GM19452 (cell line): ENCODE data around the gene CCL27.
"Not testable (repeated sequence)": the region's sequence is repeated elsewhere in the genome, so short reads cannot be mapped to it uniquely, and the experiment has no call there.

Source experiments
- ATAC-seq: cut with Tn5 transposase; IDR thresholded peaks from one replicate; pipeline ENCODE4 v1.9.1; 2021; ENCODE audit not compliant: unreplicated experiment

Gene CCL27

DNA sequence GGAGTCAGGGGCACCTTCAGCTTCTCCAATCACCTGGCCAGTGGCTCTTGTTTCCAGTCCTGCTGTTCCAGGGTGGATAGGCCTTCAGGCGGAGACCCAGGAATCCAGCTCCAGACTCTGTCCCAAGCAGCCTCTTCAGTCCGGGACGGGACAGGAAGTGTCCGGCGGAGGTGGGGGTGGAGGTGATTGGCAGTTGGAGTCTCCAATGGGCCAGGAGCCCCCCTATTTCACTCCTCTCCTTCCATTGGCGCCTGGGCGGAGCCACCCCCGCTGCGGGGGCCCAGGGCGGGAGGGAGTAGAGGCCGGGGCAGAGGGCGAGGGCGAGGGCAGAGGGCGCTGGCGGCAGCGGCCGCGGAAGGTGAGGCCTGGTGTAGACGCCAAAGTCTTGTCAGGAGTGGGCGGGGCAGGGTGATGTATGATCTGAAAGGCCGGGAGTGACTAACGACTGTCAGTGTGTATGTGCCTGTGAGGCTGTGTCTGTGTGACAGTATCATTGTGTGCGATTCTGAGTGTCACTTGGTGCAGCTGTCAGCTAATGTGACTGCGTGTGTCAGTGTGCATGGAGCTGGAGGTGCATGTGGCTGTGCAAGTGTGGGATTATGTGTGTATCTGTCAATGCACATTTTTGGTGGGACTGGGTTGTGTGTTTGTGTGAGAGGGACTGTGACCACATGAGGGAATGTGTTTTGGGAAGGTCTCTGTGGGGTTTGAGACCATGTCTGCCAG is 10.4 kb downstream of the CCL27 start, which contains the start of gene IL11RA:
Gene IL11RA (plus strand): TSS at position 310 of the 726 bp plus-strand sequence. CDS start 3,033 bp downstream, outside the sequence.
- no peak for ATAC-seq

GRCh38 chr9:34651321-34651720 is 11.1 kb downstream of the CCL27 start:
- no peak for ATAC-seq

- ATAC-seq: no peak
Observed at GRCh38 chr9:34650816-34651215, 11.6 kb downstream of the CCL27 start.

DNA sequence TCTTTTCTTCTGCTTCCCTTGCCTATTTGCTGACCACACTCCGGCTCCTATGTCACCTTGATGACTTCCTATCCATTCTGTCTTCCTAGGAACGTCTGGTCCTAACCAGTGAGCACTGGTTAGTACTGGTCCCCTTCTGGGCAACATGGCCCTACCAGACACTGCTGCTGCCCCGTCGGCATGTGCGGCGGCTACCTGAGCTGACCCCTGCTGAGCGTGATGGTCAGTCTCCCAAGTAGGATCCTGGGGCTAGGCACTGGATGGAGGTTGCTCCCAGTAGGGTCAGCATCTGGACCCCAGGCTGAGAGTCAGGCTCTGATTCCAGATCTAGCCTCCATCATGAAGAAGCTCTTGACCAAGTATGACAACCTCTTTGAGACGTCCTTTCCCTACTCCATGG is 13.8 kb downstream of the CCL27 start:
- ATAC-seq: no peak

DNA sequence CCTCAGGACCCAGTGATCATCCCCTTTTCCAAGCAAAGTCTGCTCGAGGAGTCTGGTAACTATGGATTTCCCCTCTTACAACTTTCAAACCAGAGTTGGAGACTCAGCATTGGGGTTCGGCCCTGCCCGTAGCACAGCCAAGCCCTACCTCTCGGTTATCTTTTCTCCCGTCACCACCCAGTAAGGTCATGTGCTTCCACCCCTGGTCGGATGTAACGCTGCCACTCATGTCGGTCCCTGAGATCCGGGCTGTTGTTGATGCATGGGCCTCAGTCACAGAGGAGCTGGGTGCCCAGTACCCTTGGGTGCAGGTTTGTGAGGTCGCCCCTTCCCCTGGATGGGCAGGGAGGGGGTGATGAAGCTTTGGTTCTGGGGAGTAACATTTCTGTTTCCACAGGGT is 14.8 kb downstream of the CCL27 start:
- ATAC-seq: no peak

DNA sequence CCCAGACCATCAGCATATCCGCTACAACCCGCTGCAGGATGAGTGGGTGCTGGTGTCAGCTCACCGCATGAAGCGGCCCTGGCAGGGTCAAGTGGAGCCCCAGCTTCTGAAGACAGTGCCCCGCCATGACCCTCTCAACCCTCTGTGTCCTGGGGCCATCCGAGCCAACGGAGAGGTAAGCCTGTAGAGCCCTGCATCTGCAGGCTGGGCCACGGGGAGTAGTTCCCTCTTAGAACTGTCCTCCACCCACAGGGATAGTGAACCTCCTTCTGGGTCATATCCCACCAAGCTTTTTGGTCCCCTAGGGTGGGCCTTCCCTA is 15.4 kb downstream of the CCL27 start:
- ATAC-seq: no peak

DNA sequence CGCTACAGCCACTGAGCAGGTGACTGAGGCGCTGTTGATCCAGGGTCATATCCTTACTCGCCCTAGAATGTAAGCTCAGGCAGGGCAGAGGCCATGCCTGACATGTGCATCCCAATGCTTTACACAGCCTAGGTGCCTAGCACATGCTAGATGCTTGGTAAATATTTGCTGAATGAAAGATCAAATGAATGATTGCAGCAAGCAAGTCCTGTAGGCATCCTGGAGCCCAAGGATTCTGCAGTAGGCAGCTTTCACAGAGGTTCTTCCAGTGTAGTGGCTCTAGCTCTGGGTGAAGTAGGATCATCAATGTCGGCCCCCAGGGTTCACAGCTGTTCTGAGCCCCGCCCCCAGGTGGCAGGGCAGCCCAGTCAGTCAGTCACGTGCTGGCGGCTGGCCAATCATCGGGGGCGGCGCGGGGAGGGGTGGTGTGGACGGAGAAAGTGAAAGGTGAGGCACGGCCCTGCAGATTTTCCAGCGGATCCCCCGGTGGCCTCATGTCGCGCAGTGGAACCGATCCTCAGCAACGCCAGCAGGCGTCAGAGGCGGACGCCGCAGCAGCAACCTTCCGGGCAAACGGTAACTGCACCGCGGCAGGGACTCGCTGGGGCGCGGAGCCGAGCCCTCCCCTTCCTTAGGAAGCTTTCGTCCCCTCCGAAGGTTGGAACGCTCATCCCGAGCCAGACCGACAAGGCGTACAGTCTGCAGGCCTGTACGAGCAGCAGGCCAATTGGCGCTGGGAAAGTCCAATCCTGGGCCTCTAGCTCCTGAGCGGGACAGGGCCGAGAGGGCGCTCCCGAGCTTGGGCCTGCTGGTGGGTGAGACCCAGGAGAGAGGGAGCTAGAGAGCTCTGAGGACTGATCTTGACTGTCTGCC is 16.0 kb downstream of the CCL27 start, which contains the start of gene GALT:
Gene GALT (plus strand): TSS at position 465 of the 873 bp plus-strand sequence. CDS start 30 bp downstream, at position 495.
- peak; percentile 79 for ATAC-seq

DNA sequence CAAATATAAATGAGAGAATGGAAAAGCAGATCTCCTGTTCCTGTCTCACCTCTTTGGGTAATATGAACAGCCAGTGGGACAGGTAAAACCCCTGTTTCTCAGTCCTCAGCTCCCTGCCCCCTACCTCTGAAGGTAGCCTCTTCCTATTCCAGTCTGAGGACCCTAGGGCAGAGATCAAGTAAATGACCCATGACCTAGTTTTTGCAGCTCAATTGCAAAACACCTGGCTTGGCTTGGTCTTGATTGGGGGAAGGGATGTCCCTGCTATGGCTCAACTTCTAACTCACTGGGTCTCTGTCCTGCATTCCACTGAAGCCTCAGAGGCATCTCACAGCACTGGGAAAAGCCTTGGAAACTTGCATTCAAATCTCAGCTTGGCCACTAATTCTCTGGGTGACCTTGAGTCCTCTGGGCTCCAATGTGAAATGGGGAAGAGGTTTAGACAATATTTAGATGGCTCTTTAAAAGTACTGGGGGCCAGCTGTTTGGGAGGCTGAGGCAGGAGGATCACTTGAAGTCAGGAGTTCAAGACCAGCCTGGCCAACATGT is 17.6 kb downstream of the CCL27 start:
- no peak for ATAC-seq

- ATAC-seq: no peak
Observed at GRCh38 chr9:34642679-34643078, 19.8 kb downstream of the CCL27 start.

DNA sequence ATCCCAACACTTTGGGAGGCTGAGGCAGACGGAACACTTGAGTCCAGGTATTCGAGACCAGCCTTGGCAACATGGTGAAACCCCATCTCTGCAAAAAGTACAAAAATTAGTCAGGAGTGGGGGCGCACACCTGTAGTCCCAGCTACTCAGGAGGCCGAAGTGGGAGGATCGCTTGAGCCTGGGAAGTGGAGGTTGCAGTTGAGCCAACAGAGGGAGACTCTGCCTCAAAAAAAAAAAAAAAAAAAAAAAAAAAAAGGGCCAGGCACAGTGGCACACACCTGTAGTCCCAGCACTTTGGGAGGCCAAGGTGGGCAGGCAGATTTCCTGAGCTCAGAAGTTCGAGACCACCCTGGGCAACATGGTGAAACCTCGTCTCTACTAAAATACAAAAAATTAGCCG is 23.1 kb downstream of the CCL27 start:
- not testable (repeated sequence) for ATAC-seq

- ATAC-seq: no peak
Observed at GRCh38 chr9:34638138-34638445, 24.4 kb downstream of the CCL27 start.

DNA sequence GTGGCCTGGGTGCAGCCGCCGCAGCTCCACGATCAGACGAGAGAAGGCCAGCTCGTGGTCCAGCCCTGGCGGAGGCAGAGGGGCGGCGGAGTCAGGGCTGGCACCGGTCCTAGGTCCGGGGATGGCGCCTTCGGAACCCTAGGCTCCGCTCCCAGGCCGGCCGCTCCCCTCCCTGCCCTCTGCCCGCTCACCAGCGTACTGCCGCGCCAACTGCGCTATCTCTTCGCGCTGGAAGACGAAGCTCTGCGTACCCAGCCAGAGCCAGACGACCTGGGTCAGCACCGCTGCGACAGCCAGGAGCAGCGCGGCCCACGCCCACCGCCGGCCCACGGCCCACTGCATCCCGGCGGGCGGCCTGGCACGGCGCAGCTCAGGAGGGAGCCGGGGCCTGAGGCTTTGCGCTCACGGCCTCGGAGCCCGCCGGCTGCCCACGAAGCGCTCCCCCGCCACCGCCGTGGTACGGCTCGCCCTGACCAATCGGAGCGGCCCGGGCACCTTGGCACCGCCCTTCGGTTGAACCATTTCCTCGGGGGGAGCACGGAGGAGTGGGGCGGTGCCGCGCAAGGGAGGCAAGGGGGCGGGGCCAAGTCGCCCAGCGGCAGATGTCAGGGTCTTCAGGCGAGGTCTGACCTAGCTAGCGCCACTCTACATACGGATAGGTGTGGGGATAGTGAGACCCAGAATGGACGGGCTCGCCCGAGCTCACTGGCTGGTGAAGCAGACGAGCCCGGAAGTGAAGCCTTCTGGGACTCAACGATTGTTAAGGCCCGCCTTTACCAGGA is 24.9 kb downstream of the CCL27 start, which contains the start of gene SIGMAR1:
Gene SIGMAR1 (minus strand): TSS at position 432 of the 782 bp plus-strand sequence. CDS start 90 bp downstream, at position 342.
- peak; percentile 90 for ATAC-seq

DNA sequence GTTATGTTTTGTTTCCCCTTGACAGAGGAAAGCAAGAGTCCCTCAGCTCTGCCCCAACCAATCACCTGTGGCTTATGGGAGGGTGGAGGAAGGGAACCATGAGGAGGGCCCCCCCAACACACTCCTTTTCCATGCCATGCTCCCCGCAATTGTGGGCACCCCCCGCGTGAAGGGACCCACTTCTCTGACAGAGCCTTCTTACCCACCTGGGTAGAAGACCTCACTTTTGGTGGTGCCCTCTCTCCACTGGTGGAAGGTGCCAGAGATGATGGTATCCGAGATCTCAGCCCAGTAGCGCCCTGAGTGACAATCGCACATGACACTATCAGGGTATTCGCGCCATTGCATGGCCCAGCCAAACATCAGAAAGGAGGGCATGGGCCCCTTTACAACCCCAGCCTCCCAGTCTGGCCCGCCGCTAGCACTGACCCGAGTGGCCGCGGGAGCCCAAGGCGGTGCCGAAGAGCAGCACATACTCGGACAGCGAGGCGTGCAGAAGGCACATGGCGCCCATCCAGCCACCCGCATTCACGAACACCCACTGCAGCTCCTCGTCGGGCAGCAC is 25.6 kb downstream of the CCL27 start:
- ATAC-seq: no peak

GRCh38 chr9:34635556-34635955 is 26.9 kb downstream of the CCL27 start:
- no peak for ATAC-seq

GRCh38 chr9:34634551-34635248 is 27.8 kb downstream of the CCL27 start:
- no peak for ATAC-seq

DNA sequence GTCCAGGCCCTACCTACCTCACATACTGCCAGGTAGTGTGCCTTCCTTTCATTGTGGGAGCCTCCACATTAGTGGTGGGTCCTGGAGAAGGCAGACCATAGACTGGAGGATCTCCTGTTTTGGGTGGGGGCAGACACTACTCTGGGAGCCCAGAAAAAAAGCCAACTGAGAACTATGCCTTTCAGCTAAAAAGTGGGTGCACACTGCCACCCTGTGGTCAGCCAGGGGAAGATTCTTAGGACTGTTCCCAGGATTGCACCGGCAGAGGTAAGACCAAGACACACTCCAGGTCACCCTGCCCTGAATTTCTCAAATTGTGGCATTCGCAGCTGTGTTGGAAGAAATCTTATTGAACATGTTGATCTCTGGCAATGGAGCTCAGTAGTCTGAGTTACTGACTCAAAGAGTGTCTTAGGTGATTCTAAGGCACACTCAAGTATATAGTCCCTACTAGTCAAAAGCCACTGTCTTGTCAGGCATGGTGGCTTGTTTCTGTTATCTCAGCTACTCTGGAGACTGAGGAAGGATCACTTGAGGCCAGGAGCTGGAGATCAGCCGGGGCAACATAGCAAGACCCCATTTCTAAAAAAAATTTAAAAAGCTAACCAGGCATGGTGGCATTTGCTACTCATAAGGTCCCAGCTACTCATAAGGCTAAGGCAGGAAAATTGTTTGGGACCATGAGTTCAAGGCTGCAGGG is 28.5 kb downstream of the CCL27 start:
- no peak for ATAC-seq

- ATAC-seq: no peak
Observed at GRCh38 chr9:34633166-34633565, 29.3 kb downstream of the CCL27 start.

DNA sequence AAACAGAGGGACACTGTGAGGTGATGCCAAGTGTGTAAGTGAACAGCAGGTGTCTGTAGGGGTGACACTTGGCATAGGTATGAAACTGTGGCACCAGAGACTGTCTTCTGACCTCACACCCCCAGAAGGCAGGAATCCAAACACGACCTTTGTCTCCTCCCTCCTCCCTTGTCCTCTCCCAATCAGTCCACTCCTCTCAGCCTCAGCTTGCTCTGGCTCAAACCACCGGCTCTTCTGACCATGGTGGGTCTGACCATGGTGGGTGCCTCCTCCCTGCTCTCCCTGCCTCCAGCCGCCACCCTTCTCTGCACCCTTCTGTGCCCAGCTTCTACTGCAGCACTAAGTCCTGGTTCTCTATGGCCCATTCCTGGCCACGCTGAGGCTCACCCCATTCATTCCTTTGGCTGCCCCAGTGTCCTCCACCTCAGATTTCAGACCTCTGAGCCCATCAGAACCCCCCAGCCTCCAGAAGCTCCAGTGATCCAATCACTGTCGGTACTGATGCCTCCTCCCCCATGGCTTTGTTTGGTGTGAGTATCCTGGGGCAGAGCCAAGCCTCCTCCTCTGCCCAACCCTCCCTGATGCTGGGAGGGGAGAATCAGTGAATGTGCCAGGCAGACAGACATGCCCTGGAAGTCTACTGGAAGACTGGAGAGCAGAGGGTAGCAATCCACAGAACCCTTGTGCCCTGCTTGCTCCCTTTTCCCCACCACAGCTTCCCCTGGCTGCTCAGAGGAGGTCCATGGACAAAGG is 31.9 kb downstream of the CCL27 start:
- no peak for ATAC-seq

DNA sequence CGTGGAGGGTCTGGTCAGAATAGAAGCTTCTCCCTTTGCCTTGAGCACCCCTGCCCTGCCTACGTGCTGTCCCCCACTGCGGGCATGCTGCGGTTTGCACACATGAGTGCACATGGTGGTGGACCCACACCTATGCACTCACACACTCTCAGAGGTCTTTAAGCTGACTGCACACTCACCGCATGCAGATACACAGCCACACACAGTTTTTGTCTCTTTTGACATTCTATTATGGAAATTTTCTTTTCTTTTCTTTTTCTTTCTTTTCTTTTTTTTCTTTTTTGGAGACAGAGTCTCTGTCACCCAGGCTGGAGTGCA is 33.0 kb downstream of the CCL27 start:
- ATAC-seq: no peak
